ENCODE results near the gene CAMSAP1.
"Not testable (repeated sequence)": the region's sequence is repeated elsewhere in the genome, so short reads cannot be mapped to it uniquely, and the experiment has no call there.

CAMSAP1 gene

DNA sequence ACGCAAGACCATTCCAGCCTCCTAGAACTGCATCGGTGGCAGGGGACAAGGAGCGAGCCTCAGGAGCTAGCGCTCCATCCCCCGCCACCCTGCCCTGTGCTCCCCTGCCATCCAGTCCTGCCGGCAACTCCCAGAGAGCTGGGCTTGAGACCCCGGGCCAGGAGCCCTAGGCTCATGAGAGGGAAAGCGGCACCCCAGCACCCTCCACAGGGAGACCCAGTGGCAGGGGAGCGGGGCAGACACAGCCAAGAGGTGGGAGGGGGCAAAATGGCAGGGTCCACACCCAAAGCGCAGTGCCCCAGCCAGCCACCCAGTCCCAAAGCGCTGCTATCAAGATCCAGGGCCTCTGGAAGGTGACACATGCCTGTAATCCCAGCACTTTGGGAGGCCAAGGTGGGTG lies 41.1 kb upstream of the CAMSAP1 start:
- Histone ChIP-seq H3K27me3 (ENCODE audit: control insufficient read depth, insufficient read depth, low read length) (no peaks in the 10 kb centered on the region), H3K4me1 (ENCODE audit: control insufficient read depth, insufficient read depth, low read length) (peaks cover 5% of the 10 kb centered on the region; the same call in 1 of the 2 replicates)

DNA sequence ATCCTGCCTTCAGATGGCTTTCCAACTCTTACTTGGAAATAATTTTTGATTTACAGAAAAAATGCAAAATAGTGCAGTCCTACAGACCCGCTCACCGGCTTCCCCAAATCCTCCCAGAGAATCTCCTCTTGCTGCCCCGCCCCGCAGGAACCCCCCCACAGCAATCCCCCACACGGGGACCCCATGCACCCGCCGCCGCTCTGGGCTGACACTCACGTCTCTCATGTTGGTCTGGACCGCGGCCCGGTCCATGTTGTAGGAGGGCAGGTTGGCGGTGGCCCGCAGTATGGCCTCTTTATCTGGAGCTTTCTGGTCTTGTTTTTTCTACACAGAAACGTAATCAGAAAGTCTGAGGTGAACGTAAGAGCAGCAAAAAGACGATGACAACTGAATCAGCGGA lies 40.2 kb upstream of the CAMSAP1 start:
- no peaks in the 10 kb centered on the region for H3K9me3 ChIP-seq (ENCODE audit: control insufficient read depth, insufficient read depth, low read depth, low read length)
- H3K4me1 ChIP-seq (ENCODE audit: control insufficient read depth, insufficient read depth, low read length), result peaks cover 5% of the 10 kb centered on the region; the same call in 1 of the 2 replicates
- H3K4me3 ChIP-seq (ENCODE audit: low read depth, low read length), result no peak overlapping the region
- H3K36me3 ChIP-seq (ENCODE audit: control insufficient read depth, insufficient read depth, low read length), result peaks cover 79% of the 10 kb centered on the region
- no peak overlapping the region for H3K27ac ChIP-seq (ENCODE audit: low read depth, low read length)
- no peaks in the 10 kb centered on the region for H3K27me3 ChIP-seq (ENCODE audit: control insufficient read depth, insufficient read depth, low read length)
- no peak overlapping the region for H3K9ac ChIP-seq (ENCODE audit: low read length)

More for the DNA sequence above, 41.1 kb upstream of the CAMSAP1 start:
- no peak overlapping the region for H3K4me3 ChIP-seq (ENCODE audit: low read depth, low read length)
- no peak overlapping the region for H3K27ac ChIP-seq (ENCODE audit: low read depth, low read length)
- H3K9ac ChIP-seq (ENCODE audit: low read length), result no peak overlapping the region
- peaks cover 81% of the 10 kb centered on the region for H3K36me3 ChIP-seq (ENCODE audit: control insufficient read depth, insufficient read depth, low read length)
- no peaks in the 10 kb centered on the region for H3K9me3 ChIP-seq (ENCODE audit: control insufficient read depth, insufficient read depth, low read depth, low read length)

DNA sequence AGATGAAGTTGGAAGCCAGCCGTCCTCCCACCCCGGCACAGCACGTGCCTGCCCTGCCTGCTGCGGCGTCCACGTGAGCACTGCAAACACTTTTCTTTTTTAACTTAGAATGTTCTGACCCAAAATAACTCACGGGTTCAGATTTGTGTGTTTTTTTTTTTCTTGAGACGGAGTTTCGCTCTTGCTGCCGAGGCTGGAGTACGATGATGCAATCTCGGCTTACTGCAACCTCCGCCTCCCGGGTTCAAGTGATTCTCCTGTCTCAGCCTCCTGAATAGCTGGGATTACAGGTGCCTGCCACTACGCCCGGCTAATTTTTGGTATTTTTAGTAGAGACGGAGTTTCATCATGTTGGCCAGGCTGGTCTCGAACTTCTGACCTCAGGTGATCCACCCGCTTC lies 39.8 kb upstream of the CAMSAP1 start:
- peaks cover 75% of the 10 kb centered on the region for H3K36me3 ChIP-seq (ENCODE audit: control insufficient read depth, insufficient read depth, low read length)
- H3K9me3 ChIP-seq (ENCODE audit: control insufficient read depth, insufficient read depth, low read depth, low read length); H3K9ac ChIP-seq (ENCODE audit: low read length); H3K4me3 ChIP-seq (ENCODE audit: low read depth, low read length); H3K4me1 ChIP-seq (ENCODE audit: control insufficient read depth, insufficient read depth, low read length); H3K27me3 ChIP-seq (ENCODE audit: control insufficient read depth, insufficient read depth, low read length); H3K27ac ChIP-seq (ENCODE audit: low read depth, low read length): not testable (repeated sequence)

GRCh38 chr9:135946392-135946994 lies 39.1 kb upstream of the CAMSAP1 start:
- Histone ChIP-seq H3K27me3 (ENCODE audit: control insufficient read depth, insufficient read depth, low read length) (no peaks in the 10 kb centered on the region), H3K4me1 (ENCODE audit: control insufficient read depth, insufficient read depth, low read length) (no peaks in the 10 kb centered on the region), H3K4me3 (ENCODE audit: low read depth, low read length) (no peak overlapping the region), H3K36me3 (ENCODE audit: control insufficient read depth, insufficient read depth, low read length) (peaks cover 78% of the 10 kb centered on the region), H3K9ac (ENCODE audit: low read length) (no peak overlapping the region), H3K27ac (ENCODE audit: low read depth, low read length) (no peak overlapping the region), H3K9me3 (ENCODE audit: control insufficient read depth, insufficient read depth, low read depth, low read length) (no peaks in the 10 kb centered on the region)

GRCh38 chr9:135945969-135946368 lies 38.6 kb upstream of the CAMSAP1 start:
- Histone ChIP-seq H3K9ac (ENCODE audit: low read length) (no peak overlapping the region), H3K36me3 (ENCODE audit: control insufficient read depth, insufficient read depth, low read length) (peaks cover 78% of the 10 kb centered on the region), H3K4me1 (ENCODE audit: control insufficient read depth, insufficient read depth, low read length) (no peaks in the 10 kb centered on the region), H3K9me3 (ENCODE audit: control insufficient read depth, insufficient read depth, low read depth, low read length) (no peaks in the 10 kb centered on the region), H3K27ac (ENCODE audit: low read depth, low read length) (no peak overlapping the region), H3K27me3 (ENCODE audit: control insufficient read depth, insufficient read depth, low read length) (no peaks in the 10 kb centered on the region), H3K4me3 (ENCODE audit: low read depth, low read length) (no peak overlapping the region)

DNA sequence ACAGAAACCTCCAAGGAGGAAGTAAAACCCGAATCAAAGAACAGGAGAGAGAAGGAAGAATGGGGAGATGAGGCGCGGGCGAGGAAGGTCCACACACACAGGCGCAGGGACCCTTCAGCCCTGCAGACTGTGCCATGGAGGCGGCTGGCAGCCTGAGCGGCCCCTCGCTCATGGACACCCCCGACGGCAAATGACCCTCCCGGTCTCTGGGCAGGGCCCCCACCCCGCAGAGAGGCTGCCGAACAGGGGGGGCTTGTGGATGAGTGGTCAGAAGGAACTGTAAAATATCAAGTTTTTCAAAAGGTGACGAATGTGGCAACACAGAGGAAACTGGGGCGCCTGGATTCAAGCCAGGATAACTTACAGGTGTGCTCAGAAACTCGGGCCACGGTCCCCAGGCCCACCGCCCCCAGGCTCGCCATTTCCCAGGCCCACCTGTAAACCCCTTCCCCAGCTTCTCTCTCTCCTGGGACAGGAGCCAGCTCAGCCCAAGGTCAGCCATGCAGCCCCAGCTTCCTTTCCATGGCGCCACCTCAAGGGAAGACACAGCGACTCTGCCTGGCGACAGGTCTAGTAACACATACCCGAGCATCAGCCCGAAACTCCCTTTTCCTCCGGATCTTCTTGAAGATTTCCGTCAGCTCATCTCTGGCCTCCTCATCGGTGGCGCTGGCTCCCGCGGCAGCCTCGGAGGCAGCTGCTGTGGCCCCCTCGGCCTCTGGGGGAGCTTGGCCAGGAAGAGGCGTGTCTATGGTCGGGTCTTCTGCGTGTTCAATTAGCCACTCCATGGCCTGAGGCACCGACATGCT lies 37.3 kb upstream of the CAMSAP1 start:
- H3K9me3 ChIP-seq (ENCODE audit: control insufficient read depth, insufficient read depth, low read depth, low read length), result no peaks in the 10 kb centered on the region
- H3K36me3 ChIP-seq (ENCODE audit: control insufficient read depth, insufficient read depth, low read length), result peaks cover 75% of the 10 kb centered on the region
- H3K27ac ChIP-seq (ENCODE audit: low read depth, low read length), result no peak overlapping the region
- H3K9ac ChIP-seq (ENCODE audit: low read length), result no peak overlapping the region
- H3K27me3 ChIP-seq (ENCODE audit: control insufficient read depth, insufficient read depth, low read length), result no peaks in the 10 kb centered on the region
- no peak overlapping the region for H3K4me3 ChIP-seq (ENCODE audit: low read depth, low read length)
- no peaks in the 10 kb centered on the region for H3K4me1 ChIP-seq (ENCODE audit: control insufficient read depth, insufficient read depth, low read length)

DNA sequence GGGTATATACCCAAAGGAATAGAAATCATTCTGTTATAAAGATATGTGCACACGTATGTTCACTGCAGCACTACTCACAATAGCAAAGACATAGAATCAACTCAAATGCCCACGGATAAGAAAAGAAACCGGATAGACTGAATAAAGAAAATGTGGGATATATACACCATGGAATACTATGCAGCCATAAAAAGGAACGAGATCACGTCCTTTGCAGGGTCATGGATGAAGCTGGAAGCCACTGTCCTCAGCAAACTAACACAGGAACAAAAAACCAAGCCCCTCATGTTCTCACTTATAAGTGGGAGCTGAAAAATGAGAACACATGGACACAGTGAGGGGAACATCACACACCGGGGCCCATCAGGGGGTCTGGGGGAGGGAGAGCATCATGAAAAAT lies 36.3 kb upstream of the CAMSAP1 start:
- H3K9me3 ChIP-seq (ENCODE audit: control insufficient read depth, insufficient read depth, low read depth, low read length); H3K27ac ChIP-seq (ENCODE audit: low read depth, low read length); H3K9ac ChIP-seq (ENCODE audit: low read length); H3K4me1 ChIP-seq (ENCODE audit: control insufficient read depth, insufficient read depth, low read length); H3K27me3 ChIP-seq (ENCODE audit: control insufficient read depth, insufficient read depth, low read length); H3K4me3 ChIP-seq (ENCODE audit: low read depth, low read length): not testable (repeated sequence)
- peaks cover 75% of the 10 kb centered on the region for H3K36me3 ChIP-seq (ENCODE audit: control insufficient read depth, insufficient read depth, low read length)

GRCh38 chr9:135941288-135941995 lies 34.1 kb upstream of the CAMSAP1 start:
- Histone ChIP-seq H3K4me1 (ENCODE audit: control insufficient read depth, insufficient read depth, low read length) (no peaks in the 10 kb centered on the region), H3K36me3 (ENCODE audit: control insufficient read depth, insufficient read depth, low read length) (peaks cover 78% of the 10 kb centered on the region), H3K9me3 (ENCODE audit: control insufficient read depth, insufficient read depth, low read depth, low read length) (peaks cover 5% of the 10 kb centered on the region), H3K27me3 (ENCODE audit: control insufficient read depth, insufficient read depth, low read length) (no peaks in the 10 kb centered on the region), H3K4me3 (ENCODE audit: low read depth, low read length) (no peak overlapping the region), H3K27ac (ENCODE audit: low read depth, low read length) (no peak overlapping the region), H3K9ac (ENCODE audit: low read length) (no peak overlapping the region)

DNA sequence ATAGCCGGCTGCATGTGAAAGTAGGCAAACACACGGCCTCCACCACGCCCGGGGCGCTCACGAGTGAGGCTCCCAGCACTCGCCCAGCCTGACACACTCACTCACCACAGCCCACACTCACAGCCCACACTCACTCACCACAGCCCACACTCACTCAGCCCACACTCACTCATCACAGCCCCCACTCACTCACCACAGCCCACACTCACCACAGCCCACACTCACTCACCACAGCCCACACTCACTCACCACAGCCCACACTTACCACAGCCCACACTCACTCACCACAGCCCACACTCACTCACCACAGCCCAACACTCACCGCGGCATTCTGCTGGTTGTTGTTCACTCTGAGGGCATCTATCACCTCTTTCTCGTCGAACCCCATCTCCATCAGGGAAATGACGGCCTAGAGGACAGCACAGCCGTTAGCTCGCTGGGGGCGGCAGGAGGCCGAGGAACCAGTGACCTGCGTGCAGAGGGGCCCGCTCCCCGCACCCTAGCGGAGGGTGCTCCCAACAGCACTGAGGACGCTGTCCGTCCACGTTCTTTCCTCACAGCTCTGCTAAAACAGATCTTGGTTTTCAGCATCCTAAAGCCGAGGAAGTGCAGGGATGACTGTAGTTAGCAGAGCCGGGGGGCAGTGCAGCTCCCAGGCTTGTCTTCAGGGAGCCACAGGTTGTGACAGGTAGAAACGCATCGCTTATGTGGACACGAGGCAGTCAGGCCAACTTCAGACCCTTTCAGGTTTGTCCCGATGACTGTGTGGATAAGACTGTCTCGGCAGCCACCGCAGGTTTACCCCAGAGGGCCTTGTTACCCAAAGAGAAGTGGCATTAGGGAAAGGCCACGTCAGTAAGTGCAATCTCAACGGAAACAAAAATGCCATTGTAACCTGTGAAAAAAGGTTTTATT lies 32.3 kb upstream of the CAMSAP1 start:
- Histone ChIP-seq H3K36me3 (ENCODE audit: control insufficient read depth, insufficient read depth, low read length) (peaks cover 75% of the 10 kb centered on the region), H3K4me1 (ENCODE audit: control insufficient read depth, insufficient read depth, low read length) (no peaks in the 10 kb centered on the region), H3K9me3 (ENCODE audit: control insufficient read depth, insufficient read depth, low read depth, low read length) (peaks cover 5% of the 10 kb centered on the region), H3K9ac (ENCODE audit: low read length) (no peak overlapping the region), H3K4me3 (ENCODE audit: low read depth, low read length) (no peak overlapping the region), H3K27ac (ENCODE audit: low read depth, low read length) (no peak overlapping the region), H3K27me3 (ENCODE audit: control insufficient read depth, insufficient read depth, low read length) (no peaks in the 10 kb centered on the region)

DNA sequence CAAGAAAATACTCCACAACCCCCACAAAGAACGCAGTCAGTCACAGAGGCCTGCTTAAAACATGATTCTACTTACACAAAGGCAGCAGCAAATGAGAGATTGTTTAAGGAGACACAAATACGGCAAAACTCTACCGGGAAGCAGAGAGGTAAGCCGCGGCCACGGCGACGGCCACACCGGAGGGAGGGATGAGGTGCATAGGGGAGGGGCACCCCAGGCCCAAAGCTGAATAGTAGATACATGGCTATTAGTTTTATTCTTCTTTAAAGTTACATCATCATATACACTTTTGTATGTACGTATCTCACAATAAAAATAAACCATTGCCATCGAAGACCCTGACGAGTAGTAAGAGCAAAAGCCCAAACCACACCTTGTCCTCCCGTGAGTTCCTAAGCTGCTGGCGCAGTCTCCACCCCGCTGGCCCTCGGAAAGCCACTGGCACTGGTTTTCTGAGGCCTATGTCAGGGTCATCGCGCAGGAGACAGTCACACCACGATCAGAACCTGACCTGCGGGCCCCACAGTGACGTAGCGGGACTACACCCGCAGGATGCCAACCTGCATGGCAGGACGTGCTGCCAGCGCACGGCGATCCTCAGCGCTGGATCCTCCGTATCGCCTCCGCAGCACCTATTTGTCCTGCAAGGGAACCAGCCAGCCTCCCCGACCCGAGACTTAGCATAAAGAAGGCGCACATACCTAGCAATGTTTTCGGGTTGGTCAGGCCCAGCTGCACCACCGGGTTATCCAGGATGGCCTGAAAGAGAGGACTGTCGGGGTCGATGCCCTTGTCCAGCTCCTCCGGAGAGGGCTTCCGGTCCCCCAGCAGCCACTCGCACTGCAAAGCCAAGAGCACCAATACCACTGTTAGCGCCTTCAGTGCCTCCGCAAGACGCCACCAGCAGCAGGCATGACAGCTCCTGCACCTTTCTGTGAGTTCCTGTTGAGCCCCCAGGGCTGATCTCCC lies 30.5 kb upstream of the CAMSAP1 start:
- H3K4me1 ChIP-seq (ENCODE audit: control insufficient read depth, insufficient read depth, low read length), result no peaks in the 10 kb centered on the region
- no peak overlapping the region for H3K9ac ChIP-seq (ENCODE audit: low read length)
- H3K36me3 ChIP-seq (ENCODE audit: control insufficient read depth, insufficient read depth, low read length), result peaks cover 70% of the 10 kb centered on the region

More for the DNA sequence above, 30.5 kb upstream of the CAMSAP1 start:
- no peak overlapping the region for H3K4me3 ChIP-seq (ENCODE audit: low read depth, low read length)
- H3K9me3 ChIP-seq (ENCODE audit: control insufficient read depth, insufficient read depth, low read depth, low read length), result peaks cover 5% of the 10 kb centered on the region
- H3K27me3 ChIP-seq (ENCODE audit: control insufficient read depth, insufficient read depth, low read length), result no peaks in the 10 kb centered on the region
- H3K27ac ChIP-seq (ENCODE audit: low read depth, low read length), result no peak overlapping the region
